Liver (tissue), 9 donors: ENCODE measurements around the gene AP2A2. TPM values are rescaled to one million over a fixed set of nuclear protein-coding genes. Genes with fewer than 3 reads are reported as not detected.

ENCODE experiments used
- DNase-seq: peaks from one replicate; pipeline ENCODE4 v3.0.0-alpha.2; 2017; ENCODE audit warnings: low spot score
- H3K27ac ChIP-seq, 2 donors: one replicate each; pipeline ENCODE4 v1.7.0; 2013; ENCODE audit warnings: inconsistent platforms in 2 of 2, low read length in 2 of 2, control low read depth in 1 of 2, low read depth in 1 of 2, mild to moderate bottlenecking in 1 of 2
- H3K27me3 ChIP-seq, 4 donors: one replicate each; pipeline versions ENCODE4 v1.6.1 to v1.7.0; 2013; ENCODE audit warnings: low read length in 3 of 4, inconsistent platforms in 1 of 4, mild to moderate bottlenecking in 1 of 4, moderate library complexity in 1 of 4; ENCODE audit not compliant: control insufficient read depth in 4 of 4, insufficient read depth in 4 of 4
- H3K36me3 ChIP-seq, 4 donors: one replicate each; pipeline versions ENCODE4 v1.6.1 to v1.7.0; 2013; ENCODE audit warnings: low read length in 3 of 4, mild to moderate bottlenecking in 3 of 4, low read depth in 1 of 4, moderate library complexity in 1 of 4; ENCODE audit not compliant: control insufficient read depth in 4 of 4, insufficient read depth in 3 of 4
- H3K4me1 ChIP-seq, 4 donors: one replicate each; pipeline versions ENCODE4 v1.6.1 to v1.7.0; 2013; ENCODE audit warnings: low read length in 3 of 4, mild to moderate bottlenecking in 3 of 4, moderate library complexity in 1 of 4; ENCODE audit not compliant: control insufficient read depth in 4 of 4, insufficient read depth in 4 of 4
- H3K4me3 ChIP-seq, 3 donors: one replicate each; pipeline versions ENCODE4 v1.6.1 to v1.7.0; 2013; ENCODE audit warnings: low read length in 3 of 3, control low read depth in 1 of 3, low read depth in 1 of 3, mild to moderate bottlenecking in 1 of 3
- H3K9ac ChIP-seq, 2 donors: one replicate each; pipeline ENCODE4 v1.7.0; 2013; ENCODE audit warnings: low read length in 2 of 2, mild to moderate bottlenecking in 2 of 2, moderate library complexity in 2 of 2, control low read depth in 1 of 2, low read depth in 1 of 2
- H3K9me3 ChIP-seq, 4 donors: one replicate each; pipeline versions ENCODE4 v1.6.1 to v1.7.0; 2013; ENCODE audit warnings: low read length in 3 of 4; ENCODE audit not compliant: control insufficient read depth in 4 of 4
- EGR1 ChIP-seq, 2 donors: IDR thresholded peaks; 2 replicates each; pipeline ENCODE4 v1.6.1; 2016 to 2018; ENCODE audit warnings: antibody characterized with exemption in 2 of 2, low read depth in 2 of 2
- FOXA1 ChIP-seq: IDR thresholded peaks from 2 replicates; pipeline ENCODE4 v1.6.1; 2016; ENCODE audit warnings: antibody characterized with exemption
- FOXA2 ChIP-seq: IDR thresholded peaks from 2 replicates; pipeline ENCODE4 v1.6.1; 2016; ENCODE audit warnings: antibody characterized with exemption
- GABPA ChIP-seq, 2 donors: IDR thresholded peaks in 1 of 2; conservative IDR thresholded peaks in 1 of 2; 2 replicates each; pipeline ENCODE4 v1.6.1; 2016; ENCODE audit warnings: antibody characterized with exemption in 2 of 2, mild to moderate bottlenecking in 1 of 2, moderate library complexity in 1 of 2
- HNF4A ChIP-seq, 2 donors: conservative IDR thresholded peaks; 2 replicates each; pipeline ENCODE4 v1.6.1; 2016; ENCODE audit warnings: antibody characterized with exemption in 2 of 2, mild to moderate bottlenecking in 2 of 2
- HNF4G ChIP-seq: IDR thresholded peaks from 2 replicates; pipeline ENCODE4 v1.6.1; 2016; ENCODE audit warnings: antibody characterized with exemption
- JUND ChIP-seq, 2 donors: IDR thresholded peaks; 2 replicates each; pipeline ENCODE4 v1.6.1; 2016; ENCODE audit warnings: antibody characterized with exemption in 2 of 2
- NR2F2 ChIP-seq: IDR thresholded peaks from 2 replicates; pipeline ENCODE4 v1.6.1; 2016; ENCODE audit warnings: antibody characterized with exemption
- RXRA ChIP-seq, 2 donors: IDR thresholded peaks; 2 replicates each; pipeline ENCODE4 v1.6.1; 2017 to 2018; ENCODE audit warnings: antibody characterized with exemption in 2 of 2, mild to moderate bottlenecking in 1 of 2
- TAF1 ChIP-seq: conservative IDR thresholded peaks from 2 replicates; pipeline ENCODE4 v1.6.1; 2016; ENCODE audit warnings: antibody characterized with exemption, mild to moderate bottlenecking
- YY1 ChIP-seq: IDR thresholded peaks from 2 replicates; pipeline ENCODE4 v1.6.1; 2016; ENCODE audit warnings: antibody characterized with exemption, mild to moderate bottlenecking
- WGBS: extraction: QIAGEN DNeasy Blood & Tissue Kit; methylation state at CpG from one replicate; pipeline ENCODE4 v1.1.7; 2013; 5-methylcytosine and 5-hydroxymethylcytosine counted together
- polyA plus RNA-seq, 2 donors: library from polyadenylated mRNA; stranded (reverse) in 1 of 2; unstranded in 1 of 2; fragments of 200-250 nt in 1 of 2; fragments of >200 nt in 1 of 2; fragmentation: Nextera tagmentation in 1 of 2; extraction: Ambion mirVana in 1 of 2; gene quantifications; one replicate each; pipeline versions ENCODE4 v1.2.1 to v1.2.3, GENCODE V29; 2013 to 2015
- total RNA-seq, 2 donors: library from RNA; depleted of rRNA; stranded (reverse); fragments of >200 nt; gene quantifications; one replicate each; pipeline ENCODE4 v1.2.3, GENCODE V29; 2014
- TF ChIP-seq, protein P1 (sequence below): IDR thresholded peaks from 2 replicates; pipeline ENCODE4 v1.6.1; 2016; ENCODE audit warnings: antibody characterized with exemption
- TF ChIP-seq, protein P2 (sequence below): fragments of 150-350 bp; IDR thresholded peaks from 2 replicates; pipeline ENCODE4 v1.5.1; 2017; ENCODE audit warnings: improper control_type of control experiment, low read depth, low read length; ENCODE audit not compliant: missing input control
- TF ChIP-seq, protein P3 (sequence below): IDR thresholded peaks from 2 replicates; pipeline ENCODE4 v1.6.1; 2016; ENCODE audit warnings: antibody characterized with exemption
- donor health status: healthy.
- donor health status: healthy.
- donor health status: healthy.
- donor health status: healthy.
- donor health status: healthy.

AP2A2 gene
- total and polyA plus RNA-seq, 4 donors: 20.5 to 39.7 (median 23.8) TPM

DNA sequence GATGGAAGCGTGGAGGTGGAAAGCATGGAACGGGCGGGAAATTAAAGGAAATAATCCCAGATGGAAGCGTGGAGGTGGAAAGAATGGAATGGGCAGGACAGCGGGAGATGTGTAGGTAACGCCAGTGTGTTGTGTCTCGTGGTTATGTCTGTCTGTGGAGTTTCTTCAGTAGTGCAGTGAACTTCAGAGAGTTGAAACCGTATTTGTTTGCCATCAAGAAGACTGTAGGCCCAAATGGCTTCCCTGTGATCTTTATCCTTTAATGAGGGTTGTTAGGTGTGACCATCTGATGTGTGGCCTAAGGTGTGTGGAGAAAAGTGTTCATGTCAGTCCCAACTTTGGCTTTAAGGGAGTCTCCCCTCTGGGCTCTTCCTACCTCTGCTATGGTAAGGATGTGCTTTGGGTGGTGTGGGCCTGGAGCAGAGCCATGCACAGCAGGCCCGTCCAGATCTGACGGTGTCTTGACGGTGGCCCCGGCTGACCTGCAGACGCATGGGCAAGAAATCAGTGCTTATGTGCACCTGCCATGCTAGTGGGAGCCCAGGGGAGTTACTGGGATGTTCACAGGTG, 39.6 kb downstream of the AP2A2 start:
- DNase-seq: no peak
- WGBS: 91% methylated on average over 13 of the region's 13 CpGs
- Histone ChIP-seq H3K36me3 (peaks cover 0 to 21% (median 7%) of the 10 kb centered on the region in 4 donors), H3K9me3 (no peaks in the 10 kb centered on the region), H3K4me1 (peaks cover 2 to 18% (median 12%) of the 10 kb centered on the region in 4 donors), H3K4me3 (no peak overlapping the region), H3K27ac (peak overlapping the region in 1 of 2 donors; percentile 20), H3K9ac (no peak overlapping the region), H3K27me3 (no peaks in the 10 kb centered on the region)
- TF ChIP-seq HNF4G: no peak
- TF ChIP-seq, protein P1, sequence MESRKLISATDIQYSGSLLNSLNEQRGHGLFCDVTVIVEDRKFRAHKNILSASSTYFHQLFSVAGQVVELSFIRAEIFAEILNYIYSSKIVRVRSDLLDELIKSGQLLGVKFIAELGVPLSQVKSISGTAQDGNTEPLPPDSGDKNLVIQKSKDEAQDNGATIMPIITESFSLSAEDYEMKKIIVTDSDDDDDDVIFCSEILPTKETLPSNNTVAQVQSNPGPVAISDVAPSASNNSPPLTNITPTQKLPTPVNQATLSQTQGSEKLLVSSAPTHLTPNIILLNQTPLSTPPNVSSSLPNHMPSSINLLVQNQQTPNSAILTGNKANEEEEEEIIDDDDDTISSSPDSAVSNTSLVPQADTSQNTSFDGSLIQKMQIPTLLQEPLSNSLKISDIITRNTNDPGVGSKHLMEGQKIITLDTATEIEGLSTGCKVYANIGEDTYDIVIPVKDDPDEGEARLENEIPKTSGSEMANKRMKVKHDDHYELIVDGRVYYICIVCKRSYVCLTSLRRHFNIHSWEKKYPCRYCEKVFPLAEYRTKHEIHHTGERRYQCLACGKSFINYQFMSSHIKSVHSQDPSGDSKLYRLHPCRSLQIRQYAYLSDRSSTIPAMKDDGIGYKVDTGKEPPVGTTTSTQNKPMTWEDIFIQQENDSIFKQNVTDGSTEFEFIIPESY: no peak
- TF ChIP-seq RXRA (IDR thresholded peaks at IDR 0.05): no peak
- no peak for TF ChIP-seq HNF4A (conservative IDR thresholded peaks at IDR 0.05)
- no peak for TF ChIP-seq NR2F2
- no peak for TF ChIP-seq EGR1 (IDR thresholded peaks at IDR 0.05; ENCODE audit: low read depth in 2 of 2)
- no peak for TF ChIP-seq GABPA (IDR thresholded peaks at IDR 0.05 in 1 of 2, conservative IDR thresholded peaks at IDR 0.05 in 1 of 2)
- TF ChIP-seq JUND (IDR thresholded peaks at IDR 0.05): no peak

DNA sequence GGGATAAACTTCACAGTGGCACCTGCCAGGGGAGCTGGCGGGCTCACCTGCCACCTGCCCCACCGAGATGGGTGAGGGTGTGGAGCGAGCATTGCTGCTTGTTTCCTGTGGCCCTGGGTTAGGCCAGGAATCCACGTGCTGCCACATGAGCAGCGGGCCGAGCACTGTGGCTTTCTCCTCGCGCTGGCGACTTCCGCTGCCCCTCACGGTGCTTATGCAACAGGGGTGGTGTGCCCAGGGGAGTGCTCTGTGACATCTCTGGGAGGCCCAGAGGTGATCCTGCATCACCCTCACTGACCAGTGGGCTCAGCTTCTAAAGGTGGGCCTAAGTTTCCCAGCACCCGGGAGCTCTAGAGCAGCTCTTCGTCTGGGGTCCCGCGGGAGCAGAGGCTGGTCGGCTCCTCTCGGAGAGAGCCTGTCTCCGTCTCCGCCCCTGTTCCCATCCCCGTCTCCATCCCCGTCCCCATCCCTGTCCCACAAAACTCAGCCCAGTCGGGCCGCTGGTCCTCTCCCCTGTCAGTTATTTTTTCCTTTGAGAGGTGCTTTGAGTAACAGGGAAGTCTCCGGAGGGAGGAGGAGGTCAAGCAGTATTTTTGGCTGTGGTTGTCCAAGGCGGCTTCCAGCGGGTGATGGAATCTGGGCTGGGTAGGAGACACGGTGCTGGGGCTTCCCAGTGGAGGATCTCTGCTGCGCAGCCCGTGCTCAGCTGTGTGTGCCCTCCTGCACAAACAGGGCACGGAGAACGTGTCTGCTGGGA, 42.5 kb downstream of the AP2A2 start:
- peaks cover 4 to 31% (median 20%) of the 10 kb centered on the region in 4 donors for H3K36me3 ChIP-seq
- H3K9ac ChIP-seq: no peak overlapping the region
- no peak overlapping the region for H3K27ac ChIP-seq
- H3K4me3 ChIP-seq: no peak overlapping the region
- no peak for DNase-seq
- no peaks in the 10 kb centered on the region for H3K9me3 ChIP-seq
- H3K27me3 ChIP-seq: no peaks in the 10 kb centered on the region
- H3K4me1 ChIP-seq: peaks cover 2 to 18% (median 12%) of the 10 kb centered on the region in 4 donors
- TF ChIP-seq HNF4A (conservative IDR thresholded peaks at IDR 0.05) (no peak), FOXA1 (no peak), YY1 (no peak), GABPA (IDR thresholded peaks at IDR 0.05 in 1 of 2, conservative IDR thresholded peaks at IDR 0.05 in 1 of 2) (no peak), RXRA (IDR thresholded peaks at IDR 0.05) (no peak)
- 91% methylated on average over 31 of the region's 31 CpGs for WGBS

DNA sequence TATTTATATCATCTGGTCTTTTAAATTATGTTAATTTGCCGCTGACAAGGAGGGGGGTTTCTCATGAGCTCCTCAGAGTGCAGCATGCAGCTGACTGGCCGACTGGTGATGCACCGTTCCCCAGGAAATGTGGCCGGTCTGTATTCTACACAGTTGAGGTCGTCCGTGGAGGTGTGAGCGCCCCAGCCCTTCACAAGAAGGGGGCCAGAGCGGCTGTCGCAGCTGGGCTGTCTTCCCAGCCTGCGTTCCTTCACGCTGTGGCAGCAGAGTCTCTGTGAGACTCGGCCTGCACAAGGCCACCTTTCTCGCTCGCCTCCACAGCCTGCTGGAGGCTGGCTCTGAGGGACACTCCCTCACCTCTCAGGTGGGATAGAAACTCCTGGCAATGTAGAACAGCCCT, 43.2 kb downstream of the AP2A2 start:
- TF ChIP-seq, protein P2, sequence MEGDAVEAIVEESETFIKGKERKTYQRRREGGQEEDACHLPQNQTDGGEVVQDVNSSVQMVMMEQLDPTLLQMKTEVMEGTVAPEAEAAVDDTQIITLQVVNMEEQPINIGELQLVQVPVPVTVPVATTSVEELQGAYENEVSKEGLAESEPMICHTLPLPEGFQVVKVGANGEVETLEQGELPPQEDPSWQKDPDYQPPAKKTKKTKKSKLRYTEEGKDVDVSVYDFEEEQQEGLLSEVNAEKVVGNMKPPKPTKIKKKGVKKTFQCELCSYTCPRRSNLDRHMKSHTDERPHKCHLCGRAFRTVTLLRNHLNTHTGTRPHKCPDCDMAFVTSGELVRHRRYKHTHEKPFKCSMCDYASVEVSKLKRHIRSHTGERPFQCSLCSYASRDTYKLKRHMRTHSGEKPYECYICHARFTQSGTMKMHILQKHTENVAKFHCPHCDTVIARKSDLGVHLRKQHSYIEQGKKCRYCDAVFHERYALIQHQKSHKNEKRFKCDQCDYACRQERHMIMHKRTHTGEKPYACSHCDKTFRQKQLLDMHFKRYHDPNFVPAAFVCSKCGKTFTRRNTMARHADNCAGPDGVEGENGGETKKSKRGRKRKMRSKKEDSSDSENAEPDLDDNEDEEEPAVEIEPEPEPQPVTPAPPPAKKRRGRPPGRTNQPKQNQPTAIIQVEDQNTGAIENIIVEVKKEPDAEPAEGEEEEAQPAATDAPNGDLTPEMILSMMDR: no peak
- TF ChIP-seq TAF1: no peak
- TF ChIP-seq, protein P3, sequence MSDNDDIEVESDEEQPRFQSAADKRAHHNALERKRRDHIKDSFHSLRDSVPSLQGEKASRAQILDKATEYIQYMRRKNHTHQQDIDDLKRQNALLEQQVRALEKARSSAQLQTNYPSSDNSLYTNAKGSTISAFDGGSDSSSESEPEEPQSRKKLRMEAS: no peak
- no peak for TF ChIP-seq FOXA2
- no peak for TF ChIP-seq EGR1 (IDR thresholded peaks at IDR 0.05; ENCODE audit: low read depth in 2 of 2)
- no peaks in the 10 kb centered on the region for H3K9me3 ChIP-seq
- H3K27me3 ChIP-seq: no peaks in the 10 kb centered on the region
- WGBS: 94% methylated on average over 14 of the region's 14 CpGs
- H3K4me1 ChIP-seq: peaks cover 2 to 18% (median 12%) of the 10 kb centered on the region in 4 donors
- H3K9ac ChIP-seq: no peak overlapping the region
- H3K4me3 ChIP-seq: no peak overlapping the region
- DNase-seq: no peak
- H3K27ac ChIP-seq: no peak overlapping the region
- peaks cover 9 to 33% (median 21%) of the 10 kb centered on the region in 4 donors for H3K36me3 ChIP-seq
